Activated CD8-positive, alpha-beta memory T cell treated with anti-CD3 and anti-CD28 coated beads for 36 hours (primary cell): Measurements from ENCODE around the gene ANKRD40CL. TPM values are rescaled to one million over a fixed set of nuclear protein-coding genes. Genes with fewer than 3 reads are reported as not detected.

ENCODE experiments used
- CTCF ChIA-PET: fragments of 350-600 bp; sonication (Branson Sonifier 250); formaldehyde crosslinking; loops from one replicate; lab custom pipeline; 2021; ENCODE audit warnings: antibody characterized with exemption; lab: Charles Lee
- POLR2A ChIA-PET: fragments of 350-600 bp; sonication (Branson Sonifier 250); formaldehyde crosslinking; loops from one replicate; lab custom pipeline; 2021; ENCODE audit warnings: antibody characterized with exemption; lab: Charles Lee
- total RNA-seq, 2 experiments: library from RNA; stranded (reverse); gene quantifications; one replicate each; pipeline ENCODE4 v1.2.3, GENCODE V29; 2021

The ANKRD40CL gene
- total RNA-seq, 2 experiments from 2014 or later = not detected

GRCh38 chr17:50768346-50768761, 1.0 kb upstream of the ANKRD40CL start:
- POLR2A ChIA-PET = no interaction called here

GRCh38 chr17:50767030-50767429, 288 bp downstream of the ANKRD40CL start:
- POLR2A ChIA-PET = no interaction called here
- CTCF ChIA-PET = no interaction called here

More at GRCh38 chr17:50768346-50768761, 1.0 kb upstream of the ANKRD40CL start:
- CTCF ChIA-PET = no interaction called here

DNA sequence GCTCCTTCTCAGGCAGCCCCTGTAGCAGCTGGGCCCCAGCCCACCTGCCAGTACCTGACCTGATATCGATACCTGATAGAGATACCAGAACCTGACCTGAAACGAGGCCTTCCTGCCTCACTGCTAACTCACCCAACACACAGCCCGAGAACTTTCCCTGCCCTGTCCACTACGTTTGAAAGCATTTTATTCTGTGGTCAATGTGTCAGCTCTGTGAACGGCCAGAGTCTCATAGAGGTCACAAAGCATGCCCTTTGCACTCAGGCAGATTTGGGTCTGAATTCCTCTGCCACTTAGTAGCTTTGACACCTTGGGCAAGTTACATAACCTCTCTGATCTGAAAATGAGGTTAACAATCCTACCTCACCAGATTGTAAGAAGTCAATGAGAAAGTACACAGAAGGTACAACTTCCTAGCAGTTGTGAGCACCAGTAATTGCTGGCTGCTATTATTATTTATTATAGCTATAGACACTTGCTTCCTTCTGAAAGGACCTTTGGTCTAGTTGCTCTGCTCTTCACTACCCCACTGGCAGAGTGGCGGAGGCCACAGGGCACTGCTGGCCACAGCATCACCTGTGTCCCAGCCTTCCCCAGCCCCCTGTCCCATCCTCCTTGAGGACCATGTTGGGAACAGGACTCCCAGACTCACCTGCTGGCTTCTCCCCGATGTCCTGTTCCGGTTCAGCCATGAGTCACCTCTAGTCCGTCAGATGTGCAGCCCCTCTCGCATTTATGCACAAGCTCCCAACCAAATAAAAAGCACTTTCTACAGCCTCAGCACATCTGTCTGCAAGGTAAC, 895 bp downstream of the ANKRD40CL start:
- POLR2A ChIA-PET = no interaction called here
- CTCF ChIA-PET = no interaction called here

GRCh38 chr17:50765454-50766221, 1.7 kb downstream of the ANKRD40CL start:
- POLR2A ChIA-PET = no interaction called here
- CTCF ChIA-PET = no interaction called here

DNA sequence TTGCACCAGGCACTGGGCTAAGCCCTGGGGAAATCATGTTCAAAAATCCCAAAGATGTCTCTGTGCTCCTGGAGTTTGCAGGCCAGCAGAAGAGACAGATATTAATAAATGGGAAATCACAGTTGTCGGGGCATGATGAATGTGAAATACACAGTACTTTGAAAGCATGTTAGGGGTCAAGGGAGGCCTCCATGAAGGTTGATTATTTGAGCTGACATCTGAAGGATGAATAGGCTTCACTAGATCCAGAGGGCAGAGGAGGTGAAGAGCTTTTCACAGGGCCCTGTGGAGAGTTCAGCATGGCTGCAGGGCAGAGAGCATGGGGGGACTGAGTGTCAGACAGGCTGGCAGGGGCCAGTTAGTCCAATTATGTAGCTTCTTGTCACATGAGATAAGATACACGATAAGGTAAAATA, 2.6 kb downstream of the ANKRD40CL start:
- ChIA-PET POLR2A (interaction anchor here (0.6 kb wide), 1 partner anchor 83 kb away, joined by 12 read pairs; no protein-coding TSS in a partner anchor), CTCF (no interaction called here)

GRCh38 chr17:50763716-50764475, 3.4 kb downstream of the ANKRD40CL start:
- CTCF ChIA-PET = interaction anchor here (1.2 kb wide), 1 partner anchor 19 kb away, joined by 7 read pairs; no protein-coding TSS in a partner anchor
- POLR2A ChIA-PET = interaction anchor here (0.6 kb wide), 1 partner anchor 33 kb away, joined by 5 read pairs; no protein-coding TSS in a partner anchor

DNA sequence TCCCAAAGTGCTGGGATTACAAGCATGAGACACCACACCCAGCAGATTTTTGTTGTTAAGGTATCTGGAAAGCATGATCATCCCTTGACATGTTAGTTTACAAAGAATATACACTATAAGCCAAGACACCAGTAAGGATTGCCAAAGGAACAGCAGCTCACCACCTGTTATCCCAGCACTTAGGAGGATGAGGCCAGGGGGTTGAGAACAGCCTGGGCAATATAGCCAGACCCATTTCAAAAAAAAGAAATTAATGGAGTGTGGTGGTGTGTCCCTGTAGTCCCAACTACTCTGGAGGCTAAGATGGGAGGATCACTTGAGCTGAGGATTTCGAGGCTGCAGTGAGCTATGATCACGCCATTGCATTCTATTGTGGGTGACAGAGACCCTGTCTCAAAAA, 5.1 kb downstream of the ANKRD40CL start:
- CTCF ChIA-PET = no interaction called here
- POLR2A ChIA-PET = no interaction called here

DNA sequence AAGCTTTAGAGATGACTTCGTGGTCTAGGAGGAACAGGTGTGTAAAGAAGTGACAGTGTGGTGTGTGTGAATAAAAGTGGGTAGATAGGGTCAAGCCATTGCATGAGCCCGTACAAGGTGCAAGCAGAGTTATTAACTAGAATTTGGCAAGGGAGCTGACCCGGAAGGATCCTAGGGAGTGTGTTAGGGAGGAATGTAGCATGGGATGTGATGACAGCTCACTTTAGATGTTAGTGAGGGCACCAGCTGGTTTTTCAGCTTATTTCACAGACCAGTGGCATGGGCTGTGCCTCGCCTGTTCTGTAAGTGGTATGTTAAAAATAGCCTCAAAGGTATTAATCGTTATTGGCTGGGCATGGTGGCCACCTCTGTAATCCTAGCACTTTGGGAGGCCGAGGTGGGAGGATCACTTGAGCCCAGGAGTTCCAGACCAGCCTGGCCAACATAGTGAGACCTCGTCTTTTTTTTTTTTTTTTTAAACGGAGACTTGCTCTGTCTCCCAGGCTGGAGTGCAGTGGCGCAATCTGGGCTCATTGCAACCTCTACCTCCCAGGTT, 8.3 kb downstream of the ANKRD40CL start:
- POLR2A ChIA-PET = interaction anchor here (0.8 kb wide), 1 partner anchor 40 kb away, joined by 6 read pairs; the partner anchor contains the start of gene LUC7L3
- CTCF ChIA-PET = no interaction called here

GRCh38 chr17:50758524-50758923, 8.8 kb downstream of the ANKRD40CL start:
- ChIA-PET POLR2A (interaction anchor here (0.8 kb wide), 1 partner anchor 39 kb away, joined by 6 read pairs; the partner anchor contains the start of gene LUC7L3), CTCF (no interaction called here)

GRCh38 chr17:50754521-50754920, 12.8 kb downstream of the ANKRD40CL start:
- ChIA-PET CTCF (no interaction called here), POLR2A (no interaction called here)

GRCh38 chr17:50749245-50749644, 18.1 kb downstream of the ANKRD40CL start:
- POLR2A ChIA-PET = no interaction called here
- CTCF ChIA-PET = no interaction called here

GRCh38 chr17:50745631-50746030, 21.7 kb downstream of the ANKRD40CL start:
- ChIA-PET CTCF (no interaction called here), POLR2A (no interaction called here)

DNA sequence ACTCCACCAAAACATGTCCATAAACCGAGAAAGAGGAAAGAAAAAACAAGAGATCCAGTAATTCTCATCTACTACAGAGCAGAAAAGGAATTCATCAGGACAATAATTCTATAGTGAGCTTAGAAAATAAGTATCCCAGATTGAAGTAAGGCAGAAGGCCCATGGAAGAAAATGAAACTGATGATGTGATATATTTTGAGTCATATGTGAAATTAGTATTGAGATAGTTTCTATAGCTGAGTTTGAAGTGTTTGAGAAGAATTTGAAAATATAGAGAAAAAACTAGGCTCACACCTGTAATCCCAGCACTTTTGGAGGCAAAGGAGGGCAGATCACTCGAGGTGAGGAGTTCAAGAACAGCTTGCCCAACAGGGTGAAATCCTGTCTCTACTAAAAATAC, 28.2 kb downstream of the ANKRD40CL start:
- CTCF ChIA-PET = interaction anchor here (0.9 kb wide), 1 partner anchor 44 kb away, joined by 3 read pairs; no protein-coding TSS in a partner anchor
- POLR2A ChIA-PET = interaction anchor here (1.1 kb wide), 1 partner anchor 20 kb away, joined by 3 read pairs; the partner anchor contains the start of gene LUC7L3

DNA sequence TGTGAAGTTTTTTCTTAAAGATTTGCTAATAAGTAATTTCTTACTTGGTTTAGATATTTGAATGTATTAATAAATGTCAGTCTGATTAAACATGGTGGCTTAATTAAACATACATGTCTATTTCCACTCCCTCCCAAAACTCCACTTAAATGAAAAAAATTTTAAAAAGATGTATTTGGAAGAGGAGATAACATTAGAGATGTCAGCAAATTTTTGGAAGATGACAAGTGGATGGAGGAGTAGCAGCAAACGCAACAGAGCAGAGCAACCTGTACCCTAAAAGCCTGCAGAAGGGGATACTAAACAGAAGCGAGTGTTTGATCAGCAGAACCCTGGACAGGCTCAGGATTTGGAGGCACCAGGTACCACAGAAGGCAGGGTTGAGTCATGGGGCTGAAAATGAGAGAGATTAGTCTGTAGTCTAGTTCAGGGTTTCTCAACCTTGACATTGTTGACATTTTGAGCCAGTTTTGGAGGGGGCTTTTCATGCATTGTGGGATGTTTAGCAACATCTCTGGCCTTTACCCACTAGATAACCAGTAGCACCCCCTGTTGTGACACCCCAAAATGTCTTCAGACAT, 30.1 kb downstream of the ANKRD40CL start:
- ChIA-PET CTCF (no interaction called here), POLR2A (no interaction called here)

GRCh38 chr17:50735287-50735686, 32.0 kb downstream of the ANKRD40CL start:
- POLR2A ChIA-PET = no interaction called here
- CTCF ChIA-PET = no interaction called here

GRCh38 chr17:50731575-50732460, 35.5 kb downstream of the ANKRD40CL start:
- ChIA-PET POLR2A (no interaction called here), CTCF (interaction anchor here (0.7 to 0.9 kb wide), 2 partner anchors 10 to 51 kb away, joined by 3 read pairs; no protein-coding TSS in a partner anchor)
